Gastrocnemius medialis (tissue), 4 donors: ENCODE results near the gene PTPN3.

Experiments used
- CTCF ChIP-seq, 5 experiments: fragments of 450-650 bp in 3 of 5; fragments of 200-600 bp in 2 of 5; sonication (generic) in 2 of 5; IDR thresholded peaks in 4 of 5; conservative IDR thresholded peaks in 1 of 5; 1 replicate in 4 of 5; 2 replicates in 1 of 5; pipeline ENCODE4 v1.5.1; 2016 to 2019; ENCODE audit warnings: antibody characterized with exemption in 5 of 5, mild to moderate bottlenecking in 3 of 5, moderate library complexity in 3 of 5
- POLR2A ChIP-seq, 2 donors: fragments of 450-650 bp; IDR thresholded peaks; one replicate each; pipeline ENCODE4 v1.6.1; 2017; ENCODE audit warnings: antibody characterized with exemption in 2 of 2, mild to moderate bottlenecking in 2 of 2, moderate library complexity in 2 of 2

- TF ChIP-seq CTCF (IDR thresholded peaks at IDR 0.05 in 4 of 5, conservative IDR thresholded peaks at IDR 0.05 in 1 of 5) (no peak), POLR2A (IDR thresholded peaks at IDR 0.05) (no peak)
Measured at GRCh38 chr9:109499093-109499630, 1.1 kb upstream of the PTPN3 start.
